Measurements from ENCODE around the gene ORC5. TPM values are rescaled to one million over a fixed set of nuclear protein-coding genes. Genes with fewer than 3 reads are reported as not detected.

ORC5 gene
- total and polyA plus RNA-seq, 9 donors, result 11.9 to 21.5 (median 16.1) TPM

- Histone ChIP-seq H3K27me3 (no peaks in the 10 kb centered on the region), H3K4me3 (no peak overlapping the region), H3K9me3 (no peaks in the 10 kb centered on the region), H3K27ac (no peak overlapping the region), H3K4me1 (ENCODE audit: insufficient read depth) (no peaks in the 10 kb centered on the region), H3K36me3 (no peaks in the 10 kb centered on the region)
- DNase-seq, result no peak
- intact Hi-C loops (cut with DNase I), result no loop called here
- 81 to 84% (median 84%) methylated on average over 4 of the region's 4 CpGs for WGBS, 3 donors
- TF ChIP-seq CTCF (IDR thresholded peaks at IDR 0.05) (no peak), EP300 (IDR thresholded peaks at IDR 0.05) (no peak), POLR2A (IDR thresholded peaks at IDR 0.05) (no peak)
Measured at GRCh38 chr7:104124893-104125477, 82.8 kb downstream of the ORC5 start.

- TF ChIP-seq EP300 (IDR thresholded peaks at IDR 0.05) (no peak), CTCF (IDR thresholded peaks at IDR 0.05) (no peak), POLR2A (IDR thresholded peaks at IDR 0.05) (no peak)
- Histone ChIP-seq H3K36me3 (no peaks in the 10 kb centered on the region), H3K27ac (no peak overlapping the region), H3K4me3 (no peak overlapping the region), H3K4me1 (ENCODE audit: insufficient read depth) (no peaks in the 10 kb centered on the region), H3K27me3 (no peaks in the 10 kb centered on the region), H3K9me3 (no peaks in the 10 kb centered on the region)
- DNase-seq, result no peak
- WGBS, 3 donors, result 91 to 98% (median 96%) methylated on average over 3 of the region's 3 CpGs
- intact Hi-C loops (cut with DNase I), result no loop called here
Measured at GRCh38 chr7:104124469-104124868, 83.3 kb downstream of the ORC5 start.

GRCh38 chr7:104123786-104124185 lies 84.0 kb downstream of the ORC5 start:
- Histone ChIP-seq H3K4me3 (no peak overlapping the region), H3K4me1 (ENCODE audit: insufficient read depth) (no peaks in the 10 kb centered on the region), H3K27ac (no peak overlapping the region), H3K36me3 (no peaks in the 10 kb centered on the region), H3K9me3 (no peaks in the 10 kb centered on the region), H3K27me3 (no peaks in the 10 kb centered on the region)
- TF ChIP-seq POLR2A (IDR thresholded peaks at IDR 0.05) (no peak), CTCF (IDR thresholded peaks at IDR 0.05) (no peak), EP300 (IDR thresholded peaks at IDR 0.05) (no peak)
- 78 to 93% (median 93%) methylated on average over 3 of the region's 3 CpGs for WGBS, 3 donors
- intact Hi-C loops (cut with DNase I), result no loop called here
- DNase-seq, result no peak

- WGBS, 3 donors, result 84 to 85% (median 84%) methylated on average over 2 of the region's 2 CpGs
- TF ChIP-seq POLR2A (IDR thresholded peaks at IDR 0.05) (no peak), EP300 (IDR thresholded peaks at IDR 0.05) (no peak), CTCF (IDR thresholded peaks at IDR 0.05) (no peak)
- intact Hi-C loops (cut with DNase I), result no loop called here
Measured at GRCh38 chr7:104113788-104114187, 94.0 kb downstream of the ORC5 start.

More at GRCh38 chr7:104113788-104114187, 94.0 kb downstream of the ORC5 start:
- no peaks in the 10 kb centered on the region for H3K9me3 ChIP-seq
- H3K27me3 ChIP-seq, result peaks cover 3% of the 10 kb centered on the region
- H3K36me3 ChIP-seq, result no peaks in the 10 kb centered on the region
- no peak overlapping the region for H3K4me3 ChIP-seq
- H3K27ac ChIP-seq, result no peak overlapping the region
- DNase-seq, result no peak
- no peaks in the 10 kb centered on the region for H3K4me1 ChIP-seq (ENCODE audit: insufficient read depth)

Data from ovary (tissue), 9 donors.